K562 (cell line): ENCODE data around the gene CYB5RL.

Source experiments
- EHMT2 ChIP-seq: fragments of 450-650 bp; IDR thresholded peaks from 2 replicates; pipeline ENCODE4 v1.6.1; 2018; ENCODE audit warnings: antibody characterized with exemption
- MYBL2 ChIP-seq, 2 experiments: fragments of 450-650 bp in 1 of 2; sonication (generic) in 1 of 2; formaldehyde crosslinking in 1 of 2; IDR thresholded peaks; 2 replicates each; pipeline versions ENCODE4 v1.6.1 to v1.8.1; 2017 to 2022; ENCODE audit warnings: borderline replicate concordance in 1 of 2, inconsistent platforms in 1 of 2, low read depth in 1 of 2, mild to moderate bottlenecking in 1 of 2, missing genetic modification reagents in 1 of 2, moderate library complexity in 1 of 2
- SRSF9 ChIP-seq: fragments of 200-400 bp; formaldehyde crosslinking; IDR thresholded peaks from 2 replicates; pipeline ENCODE4 v1.6.1; 2017; ENCODE audit warnings: low read depth, low read length, borderline replicate concordance
- TF ChIP-seq, protein P1 (sequence below), 3 experiments: IDR thresholded peaks in 2 of 3; conservative IDR thresholded peaks in 1 of 3; 2 replicates each; pipeline ENCODE4 v1.5.1; 2011 to 2012; ENCODE audit warnings: low read length in 3 of 3, mild to moderate bottlenecking in 3 of 3, control low read depth in 2 of 3, improper control_type of control experiment in 1 of 3, inconsistent platforms in 1 of 3, low read depth in 1 of 3, mixed read lengths in 1 of 3, moderate library complexity in 1 of 3; ENCODE audit not compliant: insufficient read depth in 2 of 3

DNA sequence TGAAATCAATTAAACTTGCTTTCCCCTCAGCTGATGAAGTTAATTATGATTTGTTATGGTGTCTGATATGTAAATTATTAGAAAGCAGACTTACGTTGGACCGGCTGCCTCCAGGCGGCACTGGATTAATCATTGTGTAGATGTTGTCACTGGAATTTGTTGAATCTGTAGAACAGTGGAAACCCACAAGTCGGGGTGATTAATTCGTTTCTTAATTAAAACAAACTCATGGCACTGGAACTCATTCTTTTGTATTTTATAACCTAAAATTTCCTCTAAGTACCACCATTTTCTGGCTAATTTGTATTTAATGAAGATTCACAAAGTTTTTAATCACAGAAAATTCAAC is 39.2 kb upstream of the CYB5RL start:
- no peak for TF ChIP-seq SRSF9
- no peak for TF ChIP-seq MYBL2 (IDR thresholded peaks at IDR 0.05; ENCODE audit: low read depth)
- no peak for TF ChIP-seq MYBL2 (CRISPR knock-in tag; IDR thresholded peaks at IDR 0.05; ENCODE audit: borderline replicate concordance)
- TF ChIP-seq EHMT2: no peak
- TF ChIP-seq, protein P1, sequence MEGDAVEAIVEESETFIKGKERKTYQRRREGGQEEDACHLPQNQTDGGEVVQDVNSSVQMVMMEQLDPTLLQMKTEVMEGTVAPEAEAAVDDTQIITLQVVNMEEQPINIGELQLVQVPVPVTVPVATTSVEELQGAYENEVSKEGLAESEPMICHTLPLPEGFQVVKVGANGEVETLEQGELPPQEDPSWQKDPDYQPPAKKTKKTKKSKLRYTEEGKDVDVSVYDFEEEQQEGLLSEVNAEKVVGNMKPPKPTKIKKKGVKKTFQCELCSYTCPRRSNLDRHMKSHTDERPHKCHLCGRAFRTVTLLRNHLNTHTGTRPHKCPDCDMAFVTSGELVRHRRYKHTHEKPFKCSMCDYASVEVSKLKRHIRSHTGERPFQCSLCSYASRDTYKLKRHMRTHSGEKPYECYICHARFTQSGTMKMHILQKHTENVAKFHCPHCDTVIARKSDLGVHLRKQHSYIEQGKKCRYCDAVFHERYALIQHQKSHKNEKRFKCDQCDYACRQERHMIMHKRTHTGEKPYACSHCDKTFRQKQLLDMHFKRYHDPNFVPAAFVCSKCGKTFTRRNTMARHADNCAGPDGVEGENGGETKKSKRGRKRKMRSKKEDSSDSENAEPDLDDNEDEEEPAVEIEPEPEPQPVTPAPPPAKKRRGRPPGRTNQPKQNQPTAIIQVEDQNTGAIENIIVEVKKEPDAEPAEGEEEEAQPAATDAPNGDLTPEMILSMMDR (IDR thresholded peaks at IDR 0.05 in 2 of 3, conservative IDR thresholded peaks at IDR 0.05 in 1 of 3; ENCODE audit: insufficient read depth in 2 of 3, low read depth in 1 of 3, low read length in 3 of 3): no peak
